GM11168 (cell line): ENCODE data around the gene CTSA.

Experiments
- in situ Hi-C: fragments of 300-500 bp; cut with MboI; formaldehyde crosslinking; loops from one replicate; pipeline ENCODE4 v1.12.0; 2022; ENCODE audit warnings: low sequenced_read_pairs; ENCODE audit not compliant: unreplicated experiment

The CTSA gene

DNA sequence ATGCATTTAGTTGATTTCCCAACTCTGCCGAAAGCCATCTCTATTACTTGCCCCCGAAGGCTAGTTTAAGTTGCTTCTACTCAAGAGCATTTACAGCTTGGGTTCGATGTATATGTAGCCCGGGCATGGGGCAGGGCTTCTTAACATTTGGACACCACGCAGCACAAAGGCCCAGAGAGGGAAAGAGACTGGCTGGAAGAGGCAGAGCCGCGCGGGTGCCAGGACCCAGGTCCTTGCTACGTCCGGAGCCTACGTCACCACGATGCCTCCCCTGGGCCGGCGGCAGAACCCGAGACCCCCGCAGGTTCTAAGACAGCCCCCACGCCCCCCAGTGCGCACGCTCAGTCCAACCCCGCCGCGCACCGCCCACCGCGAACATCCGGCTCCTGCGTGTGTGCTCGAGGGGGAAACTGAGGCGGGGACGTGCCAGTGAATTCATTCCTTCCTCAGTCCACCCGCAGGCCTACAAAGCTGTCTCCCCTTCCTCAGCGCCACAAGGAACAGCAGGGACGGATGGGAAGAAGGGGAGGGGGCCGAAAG lies 43.0 kb downstream of the CTSA start:
- in situ Hi-C loops, result no loop called here

DNA sequence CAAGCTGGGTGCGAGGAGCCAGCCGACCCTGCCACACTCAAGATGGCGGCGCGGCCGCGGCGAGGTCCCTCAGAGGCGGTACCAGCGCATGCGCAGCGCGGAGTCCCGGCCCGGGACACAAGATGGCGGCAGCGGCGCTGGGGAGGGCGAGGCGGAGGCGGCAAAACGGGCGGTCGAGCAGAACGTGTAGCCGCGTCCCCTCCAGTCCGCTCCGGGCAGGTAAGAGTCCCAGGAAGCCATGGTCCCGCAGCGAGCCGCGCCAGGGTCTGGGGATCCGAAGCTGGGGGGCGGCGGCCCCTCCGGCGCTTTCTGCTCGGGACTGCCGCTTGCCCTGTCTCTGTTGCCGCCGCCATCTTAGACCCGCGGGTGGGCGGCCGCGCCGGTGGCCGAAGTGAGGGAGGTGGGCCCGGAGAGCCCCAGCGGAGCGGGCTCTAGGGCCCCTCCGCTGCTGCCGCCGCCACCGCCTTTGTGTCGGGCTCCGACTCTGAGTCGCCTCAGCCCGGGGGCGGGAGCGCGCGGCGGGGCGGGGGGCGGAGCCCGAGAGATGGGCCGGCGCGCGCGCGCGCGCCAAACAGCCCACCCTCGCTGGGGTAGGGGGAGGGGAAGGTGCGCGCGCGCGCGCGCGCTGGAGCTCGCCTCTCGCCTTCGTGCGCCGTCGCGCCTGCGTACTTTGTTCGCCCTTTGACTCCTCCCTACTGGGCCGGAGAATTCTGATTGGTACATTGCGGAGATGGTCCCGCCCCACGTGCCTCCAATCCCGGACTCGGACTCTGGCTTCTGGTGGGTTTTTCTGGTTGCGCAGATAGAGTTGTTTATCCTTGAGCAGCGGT lies 43.7 kb downstream of the CTSA start, which contains the start of gene PCIF1:
Gene PCIF1, plus strand, starts transcription at position 98 of the 830 bp plus-strand sequence. CDS start 4,317 bp downstream, outside the sequence.
- in situ Hi-C loops, result no loop called here

DNA sequence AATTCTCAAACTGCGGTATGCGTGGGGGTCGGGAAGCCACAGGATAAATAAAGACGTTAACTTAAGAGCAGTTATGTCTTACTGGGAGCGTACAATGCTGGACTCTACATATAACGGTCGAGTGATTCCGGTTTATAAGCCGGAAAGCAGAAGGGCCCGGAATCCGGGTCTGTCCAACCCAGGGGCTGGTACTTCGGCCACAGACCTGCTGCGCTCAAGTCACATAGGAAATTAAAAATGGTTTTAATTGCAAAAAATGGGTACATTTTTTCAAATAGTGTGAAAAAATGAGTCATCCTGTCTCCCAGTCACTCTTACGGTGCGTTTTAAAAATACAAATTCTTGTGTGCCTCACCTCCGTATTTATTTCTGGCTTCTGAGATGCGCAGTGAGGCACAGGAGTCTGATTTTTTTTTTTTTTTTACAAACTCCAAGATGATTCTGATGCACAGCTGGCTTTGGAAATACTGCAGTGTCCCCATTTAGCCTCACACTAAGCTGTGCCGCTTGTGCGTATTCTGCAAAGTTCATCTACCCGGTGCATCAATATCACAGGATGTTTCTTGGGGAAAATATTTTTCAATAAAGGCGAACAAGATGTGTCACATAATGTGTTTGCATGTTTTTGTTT lies 44.4 kb downstream of the CTSA start:
- in situ Hi-C loops, result no loop called here

DNA sequence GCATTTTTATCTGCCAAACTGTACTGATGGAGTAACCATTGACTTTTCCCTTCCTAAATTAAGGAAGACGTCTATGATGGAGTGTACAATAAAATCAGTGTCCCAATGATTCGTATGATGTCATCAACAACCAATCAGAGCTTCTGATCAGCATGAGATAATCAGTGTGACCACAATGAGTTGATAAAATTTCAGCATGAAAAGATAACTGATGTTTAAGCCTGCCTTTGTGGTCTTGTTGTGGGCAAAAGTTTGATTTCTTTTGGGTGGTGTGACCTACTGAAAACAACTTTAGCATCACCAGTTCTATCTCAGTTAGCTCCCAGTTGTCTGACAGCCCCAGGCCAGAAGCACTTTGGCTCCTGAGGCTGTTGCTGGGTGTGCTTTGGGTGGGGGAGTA lies 46.6 kb downstream of the CTSA start:
- in situ Hi-C loops, result no loop called here

DNA sequence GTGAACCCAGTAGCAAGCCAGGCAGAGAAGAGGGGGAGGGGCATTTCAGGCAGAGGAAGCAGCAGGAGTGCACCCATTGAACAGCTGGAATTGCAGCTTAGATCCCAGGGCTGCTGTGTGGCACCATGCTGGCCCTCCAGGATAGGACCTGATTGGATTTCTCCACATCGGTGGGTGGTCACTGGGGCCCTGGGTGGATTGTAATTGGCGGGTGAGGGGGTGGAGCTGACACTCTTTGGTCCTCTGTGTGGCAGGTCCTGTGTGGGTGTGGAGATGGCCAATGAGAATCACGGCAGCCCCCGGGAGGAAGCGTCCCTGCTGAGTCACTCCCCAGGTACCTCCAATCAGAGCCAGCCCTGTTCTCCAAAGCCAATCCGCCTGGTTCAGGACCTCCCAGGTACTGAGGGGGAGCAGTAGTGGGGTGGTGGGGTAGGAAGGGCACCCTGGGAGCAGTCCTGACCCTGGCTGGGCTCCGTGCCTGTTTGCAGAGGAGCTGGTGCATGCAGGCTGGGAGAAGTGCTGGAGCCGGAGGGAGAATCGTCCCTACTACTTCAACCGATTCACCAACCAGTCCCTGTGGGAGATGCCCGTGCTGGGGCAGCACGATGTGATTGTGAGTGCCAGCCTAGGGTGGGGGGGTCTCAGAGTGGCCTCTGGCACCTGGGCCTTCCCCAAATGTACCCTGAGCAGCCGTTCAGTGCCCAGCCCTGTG lies 47.7 kb downstream of the CTSA start:
- in situ Hi-C loops, result no loop called here

DNA sequence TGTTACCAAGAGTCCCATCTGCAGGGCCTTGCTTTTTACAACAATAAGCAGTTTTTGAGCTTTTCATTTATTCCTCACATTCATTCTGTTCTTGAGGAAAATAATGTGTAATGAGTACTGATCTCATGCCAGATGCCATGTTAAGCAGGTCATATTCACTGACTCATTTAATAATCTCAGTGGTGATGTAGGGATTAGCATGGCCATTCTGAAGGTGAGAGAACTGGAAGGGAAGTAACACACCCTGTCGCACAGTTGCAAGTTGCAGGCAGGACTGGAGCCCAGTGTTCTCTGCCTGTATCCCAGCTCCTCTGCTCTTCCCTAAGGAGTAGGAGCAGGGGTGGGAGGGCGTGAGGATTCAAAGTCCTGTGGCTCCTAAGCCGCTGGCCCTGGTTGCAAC lies 48.9 kb downstream of the CTSA start:
- in situ Hi-C loops, result no loop called here

DNA sequence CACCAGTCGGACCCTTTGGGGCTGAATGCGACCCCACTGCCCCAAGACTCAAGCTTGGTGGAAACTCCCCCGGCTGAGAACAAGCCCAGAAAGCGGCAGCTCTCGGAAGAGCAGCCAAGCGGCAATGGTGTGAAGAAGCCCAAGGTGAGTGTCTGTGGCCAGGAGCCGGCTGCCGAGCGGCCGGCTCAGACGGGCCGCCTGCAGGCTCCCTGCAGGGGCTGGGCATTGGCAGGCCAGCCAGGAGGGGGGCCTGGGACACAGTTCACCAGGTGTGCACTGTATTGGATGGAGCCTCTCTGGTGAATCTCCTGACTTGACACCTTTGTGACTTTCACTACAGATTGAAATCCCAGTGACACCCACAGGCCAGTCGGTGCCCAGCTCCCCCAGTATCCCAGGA lies 49.3 kb downstream of the CTSA start:
- in situ Hi-C loops, result no loop called here

DNA sequence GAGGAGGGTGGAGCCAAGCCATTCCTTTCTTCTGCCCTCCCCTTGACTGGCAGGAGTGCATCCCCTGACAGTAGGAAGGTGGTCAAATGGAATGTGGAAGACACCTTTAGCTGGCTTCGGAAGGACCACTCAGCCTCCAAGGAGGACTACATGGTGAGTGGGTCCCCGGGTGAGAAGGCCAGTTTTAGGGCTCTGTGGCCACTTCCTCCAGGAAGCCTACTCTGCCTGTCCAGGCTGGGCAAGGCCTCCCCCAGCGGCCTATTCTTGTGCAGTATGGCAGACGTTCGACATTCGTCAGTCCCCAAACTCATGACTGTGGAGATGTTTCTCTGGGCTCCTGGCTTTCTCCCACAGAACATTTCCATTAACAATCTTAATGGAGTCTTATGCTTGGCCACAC lies 52.5 kb downstream of the CTSA start:
- in situ Hi-C loops, result no loop called here

DNA sequence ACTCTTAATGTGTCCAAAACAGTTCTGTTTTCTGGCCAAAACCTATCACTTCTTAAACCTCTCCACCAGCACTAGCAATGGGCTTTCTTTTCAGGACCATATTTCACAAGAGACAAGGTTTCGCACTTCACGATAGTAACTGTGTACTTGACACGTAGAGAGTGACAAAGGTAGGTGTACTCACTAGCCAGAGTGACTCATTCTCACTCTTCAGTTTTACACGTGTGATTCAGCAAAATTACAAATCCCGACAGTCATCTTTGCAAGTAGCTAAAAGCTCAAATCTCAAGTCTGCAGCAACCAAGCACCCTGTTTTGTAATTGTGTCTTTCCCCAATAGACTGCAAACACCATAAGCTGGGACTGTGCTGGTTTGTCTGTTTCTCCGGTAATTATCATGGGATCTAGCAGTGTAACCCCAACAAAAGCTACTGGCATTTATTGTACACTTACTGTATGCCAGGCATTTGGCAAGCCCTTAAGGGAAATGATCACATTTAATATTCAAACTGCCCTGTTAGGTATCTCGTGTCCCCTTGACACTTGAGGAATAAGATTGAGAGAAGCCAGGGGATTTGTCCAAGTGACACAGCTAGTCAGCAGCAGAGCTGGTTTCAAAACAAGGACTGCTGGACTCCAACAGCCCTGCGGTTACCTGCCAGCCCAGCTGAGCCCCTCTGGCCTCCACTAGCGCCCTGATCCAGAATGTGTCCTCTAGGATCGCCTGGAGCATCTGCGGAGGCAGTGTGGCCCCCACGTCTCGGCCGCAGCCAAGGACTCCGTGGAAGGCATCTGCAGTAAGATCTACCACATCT lies 53.2 kb downstream of the CTSA start:
- in situ Hi-C loops, result no loop called here

DNA sequence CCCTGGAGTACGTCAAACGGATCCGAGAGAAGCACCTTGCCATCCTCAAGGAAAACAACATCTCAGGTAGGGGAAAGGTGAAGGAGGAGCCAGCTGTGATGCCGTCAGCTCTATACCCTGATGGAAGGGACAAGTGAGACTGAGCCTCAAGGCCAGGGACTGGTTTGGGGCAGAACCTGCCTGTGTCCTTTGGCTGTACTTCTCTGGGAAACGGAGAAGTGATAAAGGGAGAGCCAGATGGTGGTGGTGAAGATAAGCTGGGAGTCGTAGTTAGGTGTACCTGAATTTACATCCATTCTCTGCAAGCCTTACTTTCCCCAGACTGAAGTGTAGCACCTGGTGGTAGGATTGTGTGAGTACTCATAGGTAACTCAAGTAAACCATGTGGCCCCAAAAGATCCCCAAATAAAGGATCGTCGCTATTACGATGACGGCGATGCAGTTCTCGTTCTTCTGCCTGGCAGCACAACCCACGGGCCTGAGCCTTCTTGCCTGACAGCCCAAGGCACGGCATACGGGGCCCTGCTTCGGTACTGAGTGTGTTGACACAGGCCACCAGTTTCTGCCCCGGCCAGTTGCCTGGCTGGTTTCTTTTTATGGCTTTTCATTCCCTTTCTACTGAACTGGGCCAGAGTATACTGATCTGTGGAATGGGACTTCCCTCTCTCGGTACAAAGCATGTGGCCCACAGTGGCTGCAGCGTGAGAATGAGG lies 54.0 kb downstream of the CTSA start:
- in situ Hi-C loops, result no loop called here

DNA sequence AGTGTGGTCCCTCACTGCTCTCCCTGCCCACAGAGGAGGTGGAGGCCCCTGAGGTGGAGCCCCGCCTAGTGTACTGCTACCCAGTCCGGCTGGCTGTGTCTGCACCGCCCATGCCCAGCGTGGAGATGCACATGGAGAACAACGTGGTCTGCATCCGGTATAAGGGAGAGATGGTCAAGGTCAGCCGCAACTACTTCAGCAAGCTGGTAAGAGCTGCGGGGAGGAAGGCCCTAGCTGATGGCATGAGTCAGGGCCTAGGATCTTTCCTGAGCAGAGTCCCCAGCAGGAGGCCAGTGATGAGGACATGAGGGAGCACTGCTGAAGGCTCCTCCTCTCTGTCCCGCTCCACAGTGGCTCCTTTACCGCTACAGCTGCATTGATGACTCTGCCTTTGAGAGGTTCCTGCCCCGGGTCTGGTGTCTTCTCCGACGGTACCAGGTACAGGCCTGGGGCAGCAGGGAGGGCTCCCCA lies 54.6 kb downstream of the CTSA start:
- in situ Hi-C loops, result no loop called here

DNA sequence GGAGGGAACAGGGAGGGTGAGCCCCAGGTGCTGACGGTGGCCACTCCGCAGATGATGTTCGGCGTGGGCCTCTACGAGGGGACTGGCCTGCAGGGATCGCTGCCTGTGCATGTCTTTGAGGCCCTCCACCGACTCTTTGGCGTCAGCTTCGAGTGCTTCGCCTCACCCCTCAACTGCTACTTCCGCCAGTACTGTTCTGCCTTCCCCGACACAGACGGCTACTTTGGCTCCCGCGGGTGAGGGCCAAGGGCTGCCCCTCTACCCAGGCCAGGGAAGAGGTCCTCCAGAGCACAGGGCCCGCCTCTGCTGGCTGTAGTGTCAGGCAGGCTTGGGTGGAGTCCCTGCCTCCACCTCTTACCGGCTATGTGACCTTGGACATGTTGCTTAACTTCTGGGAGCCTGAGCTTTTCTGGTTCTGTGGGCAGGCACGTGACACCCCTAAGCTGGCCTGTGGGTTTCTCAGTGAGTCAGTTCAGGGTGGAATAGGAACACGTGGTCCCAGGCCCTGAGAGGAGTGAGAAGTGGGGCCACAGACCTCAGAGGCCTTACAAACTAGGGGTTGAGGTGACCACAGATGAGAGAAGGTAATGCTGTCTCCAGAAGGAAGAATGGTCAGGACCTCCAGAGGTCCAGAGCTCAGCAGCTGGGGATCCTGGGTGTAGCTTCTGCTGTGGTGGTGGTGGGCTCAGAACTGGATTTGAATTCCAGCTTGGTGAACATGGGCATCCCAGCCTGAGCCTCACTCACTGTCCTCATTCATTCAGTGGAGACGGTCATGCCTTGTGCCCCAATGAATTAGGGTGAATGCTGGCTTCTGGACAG lies 55.2 kb downstream of the CTSA start:
- in situ Hi-C loops, result no loop called here

DNA sequence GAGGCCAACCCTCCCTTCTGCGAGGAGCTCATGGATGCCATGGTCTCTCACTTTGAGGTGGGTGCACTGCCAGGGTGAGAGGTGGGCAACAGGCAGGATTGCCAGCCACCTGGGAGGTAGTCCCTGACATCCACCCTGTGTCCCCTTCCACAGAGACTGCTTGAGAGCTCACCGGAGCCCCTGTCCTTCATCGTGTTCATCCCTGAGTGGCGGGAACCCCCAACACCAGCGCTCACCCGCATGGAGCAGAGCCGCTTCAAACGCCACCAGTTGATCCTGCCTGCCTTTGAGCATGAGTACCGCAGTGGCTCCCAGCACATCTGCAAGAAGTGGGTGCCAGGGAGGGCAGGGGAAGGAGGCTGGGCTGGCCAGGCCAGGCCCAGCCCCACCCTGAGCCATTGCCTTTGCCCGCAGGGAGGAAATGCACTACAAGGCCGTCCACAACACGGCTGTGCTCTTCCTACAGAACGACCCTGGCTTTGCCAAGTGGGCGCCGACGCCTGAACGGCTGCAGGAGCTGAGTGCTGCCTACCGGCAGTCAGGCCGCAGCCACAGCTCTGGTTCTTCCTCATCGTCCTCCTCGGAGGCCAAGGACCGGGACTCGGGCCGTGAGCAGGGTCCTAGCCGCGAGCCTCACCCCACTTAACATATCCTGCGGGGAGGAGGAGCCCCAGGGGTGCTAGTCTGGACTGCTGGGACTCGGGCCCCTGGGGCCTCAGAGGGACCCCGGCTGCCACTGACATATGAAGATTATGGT lies 56.2 kb downstream of the CTSA start:
- in situ Hi-C loops, result no loop called here

DNA sequence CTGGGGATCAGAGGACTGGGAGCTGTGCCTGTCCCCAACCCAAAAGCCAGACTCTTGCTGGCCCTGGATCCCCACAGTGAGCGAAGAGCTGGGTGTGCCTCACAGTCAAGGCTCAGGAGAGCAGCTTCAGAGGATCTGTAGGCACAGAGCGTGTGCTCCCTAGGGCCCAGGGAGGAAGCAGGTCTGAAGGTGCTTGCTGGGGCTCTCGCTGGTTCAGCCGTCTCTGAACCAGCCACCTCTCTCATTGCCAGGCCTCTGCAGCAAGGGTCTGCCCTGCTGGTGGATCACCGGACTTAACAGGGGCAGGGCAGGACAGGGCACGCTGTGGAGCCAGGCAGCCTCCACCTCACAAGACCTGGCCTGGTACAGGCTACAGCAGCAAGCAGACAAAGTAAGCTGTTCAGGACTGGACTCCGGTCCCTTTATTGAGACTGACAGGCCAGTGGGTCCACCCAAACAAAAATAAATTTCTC lies 57.2 kb downstream of the CTSA start:
- in situ Hi-C loops, result no loop called here
